Neural cell (in vitro differentiated cells): ENCODE data around the gene FILIP1L.

Experiments used
- CTCF ChIP-seq: fragments of 450-650 bp; IDR thresholded peaks from 2 replicates; pipeline ENCODE4 v1.5.1; 2014; ENCODE audit warnings: antibody characterized with exemption, mild to moderate bottlenecking, moderate library complexity; ENCODE audit not compliant: poor library complexity, severe bottlenecking
- EP300 ChIP-seq: fragments of 450-650 bp; conservative IDR thresholded peaks from 2 replicates; pipeline ENCODE4 v1.6.1; 2014; ENCODE audit warnings: antibody characterized with exemption, mild to moderate bottlenecking, moderate library complexity; ENCODE audit not compliant: poor library complexity, severe bottlenecking
- MXI1 ChIP-seq: fragments of 450-650 bp; conservative IDR thresholded peaks from 2 replicates; pipeline ENCODE4 v1.6.1; 2014; ENCODE audit warnings: antibody characterized with exemption, mild to moderate bottlenecking; ENCODE audit not compliant: poor library complexity, severe bottlenecking
- RAD21 ChIP-seq: fragments of 450-650 bp; conservative IDR thresholded peaks from 2 replicates; pipeline ENCODE4 v1.6.1; 2014; ENCODE audit warnings: antibody characterized with exemption, mild to moderate bottlenecking, moderate library complexity
- REST ChIP-seq: IDR thresholded peaks from 2 replicates; pipeline ENCODE4 v1.6.1; 2012; ENCODE audit warnings: borderline replicate concordance

GRCh38 chr3:99836681-99837080 lies 277.6 kb downstream of the FILIP1L start:
- TF ChIP-seq CTCF (no peak), MXI1 (no peak), RAD21 (no peak), EP300 (no peak), REST (no peak)
